Inferior parietal cortex (tissue), 1 donor: Measurements from ENCODE around the gene TPRKB.
A peak's percentile ranks its signal among the peaks of the same experiment; 100 is the strongest.
"Not testable (repeated sequence)": the region's sequence is repeated elsewhere in the genome, so short reads cannot be mapped to it uniquely, and the experiment has no call there.

Experiments
- DNase-seq: peaks from one replicate; pipeline ENCODE4 v3.0.0-alpha.2; 2016; ENCODE audit errors: extremely low spot score

Gene TPRKB

GRCh38 chr2:73700131-73700611 lies 37.0 kb downstream of the TPRKB start:
- DNase-seq = peak; percentile 2

GRCh38 chr2:73699437-73699836 lies 37.7 kb downstream of the TPRKB start:
- no peak for DNase-seq

- DNase-seq = no peak
These were observed 39.0 kb downstream of the TPRKB start for GRCh38 chr2:73698101-73698500.

- no peak for DNase-seq
These were observed 39.5 kb downstream of the TPRKB start for GRCh38 chr2:73697606-73698005.

GRCh38 chr2:73696985-73697384 lies 40.2 kb downstream of the TPRKB start:
- DNase-seq = not testable (repeated sequence)

GRCh38 chr2:73696521-73696920 lies 40.6 kb downstream of the TPRKB start:
- DNase-seq = not testable (repeated sequence)

- DNase-seq = not testable (repeated sequence)
These were observed 46.6 kb downstream of the TPRKB start for GRCh38 chr2:73690372-73691088.

GRCh38 chr2:73688494-73688893 lies 48.7 kb downstream of the TPRKB start:
- DNase-seq = not testable (repeated sequence)

GRCh38 chr2:73685764-73686438 lies 51.2 kb downstream of the TPRKB start:
- DNase-seq = no peak

- not testable (repeated sequence) for DNase-seq
These were observed 52.2 kb downstream of the TPRKB start for GRCh38 chr2:73684905-73685304.

GRCh38 chr2:73684325-73684724 lies 52.8 kb downstream of the TPRKB start:
- not testable (repeated sequence) for DNase-seq

GRCh38 chr2:73679951-73680571 lies 57.1 kb downstream of the TPRKB start:
- peak; percentile 32 for DNase-seq
